Measurements from ENCODE around the gene WWC1.

Gene WWC1

DNA sequence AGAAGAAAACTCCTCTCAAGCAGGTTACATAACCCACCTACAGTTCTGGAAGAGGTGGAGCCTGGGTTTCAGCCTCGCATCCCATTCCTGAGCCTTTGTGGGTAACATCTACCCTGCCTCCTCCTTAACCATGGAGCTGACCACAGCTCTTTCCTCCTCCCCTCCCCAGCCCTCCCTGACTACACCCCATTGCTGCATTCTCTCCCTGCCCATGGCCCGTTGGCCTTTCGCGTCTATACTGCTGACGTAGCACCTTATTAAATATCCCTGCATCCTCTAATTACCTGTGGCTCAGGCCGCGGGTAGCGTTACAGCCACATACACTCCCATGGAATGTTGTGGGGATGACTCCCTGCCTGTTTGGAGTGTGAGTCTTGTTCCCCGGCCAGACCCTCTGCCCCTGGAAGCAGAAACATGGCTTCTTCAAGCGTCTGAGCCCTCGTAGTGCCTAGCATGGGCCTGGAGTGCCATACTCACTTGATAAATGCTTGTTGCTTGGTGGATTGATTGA lies 72.8 kb downstream of the WWC1 start:
- H2BK12ac ChIP-seq (ENCODE audit: low read length in 2 of 2) = no peak overlapping the region
- no peak for DNase-seq
- H3K23ac ChIP-seq (ENCODE audit: low read length in 2 of 2) = no peak overlapping the region
- H3K4ac ChIP-seq (ENCODE audit: low read depth in 1 of 2, low read length in 2 of 2) = no peak overlapping the region
- H3K4me3 ChIP-seq (ENCODE audit: insufficient read depth in 1 of 2, low read depth in 1 of 2, low read length in 2 of 2) = no peak overlapping the region
- peaks cover 2% of the 10 kb centered on the region for H3K79me1 ChIP-seq (replicated peaks; ENCODE audit: low read length, poor library complexity, severe bottlenecking)
- no peaks in the 10 kb centered on the region for H3K9me3 ChIP-seq (ENCODE audit: control insufficient read depth, low read length)
- peaks cover 0 to 7% of the 10 kb centered on the region in 2 experiments for H3K27me3 ChIP-seq (ENCODE audit: control insufficient read depth in 1 of 2, insufficient read depth in 1 of 2, low read length in 2 of 2)
- H4K8ac ChIP-seq (ENCODE audit: low read length) = no peak overlapping the region
- no peaks in the 10 kb centered on the region for H3K36me3 ChIP-seq (ENCODE audit: control insufficient read depth in 1 of 2, insufficient read depth in 2 of 2, low read depth in 1 of 2, low read length in 2 of 2)
- no peak overlapping the region for H4K91ac ChIP-seq (ENCODE audit: low read length)
- no peak overlapping the region for H2AFZ ChIP-seq (ENCODE audit: low read depth, low read length)
- H3K27ac ChIP-seq (ENCODE audit: low read length, poor library complexity, severe bottlenecking) = no peak overlapping the region
- no peak overlapping the region for H2BK120ac ChIP-seq (ENCODE audit: low read depth, low read length)
- 77% methylated on average over 7 of the region's 11 CpGs for WGBS
- no peak overlapping the region for H3K4me2 ChIP-seq (ENCODE audit: low read length, poor library complexity, severe bottlenecking)
- H3K18ac ChIP-seq (ENCODE audit: low read depth in 1 of 2, low read length in 2 of 2) = no peak overlapping the region
- H2BK15ac ChIP-seq (ENCODE audit: low read depth, poor library complexity, severe bottlenecking) = no peak overlapping the region
- H2AK5ac ChIP-seq (ENCODE audit: low read length, severe bottlenecking) = no peak overlapping the region
- H3K4me1 ChIP-seq (ENCODE audit: control insufficient read depth, insufficient read depth, low read depth, low read length) = peaks cover 12% of the 10 kb centered on the region
- no peak overlapping the region for H3K9ac ChIP-seq (ENCODE audit: low read length)
- H3K14ac ChIP-seq (ENCODE audit: low read length in 2 of 2) = no peak overlapping the region
- H2BK5ac ChIP-seq (ENCODE audit: low read depth, low read length, poor library complexity, severe bottlenecking) = no peak overlapping the region

DNA sequence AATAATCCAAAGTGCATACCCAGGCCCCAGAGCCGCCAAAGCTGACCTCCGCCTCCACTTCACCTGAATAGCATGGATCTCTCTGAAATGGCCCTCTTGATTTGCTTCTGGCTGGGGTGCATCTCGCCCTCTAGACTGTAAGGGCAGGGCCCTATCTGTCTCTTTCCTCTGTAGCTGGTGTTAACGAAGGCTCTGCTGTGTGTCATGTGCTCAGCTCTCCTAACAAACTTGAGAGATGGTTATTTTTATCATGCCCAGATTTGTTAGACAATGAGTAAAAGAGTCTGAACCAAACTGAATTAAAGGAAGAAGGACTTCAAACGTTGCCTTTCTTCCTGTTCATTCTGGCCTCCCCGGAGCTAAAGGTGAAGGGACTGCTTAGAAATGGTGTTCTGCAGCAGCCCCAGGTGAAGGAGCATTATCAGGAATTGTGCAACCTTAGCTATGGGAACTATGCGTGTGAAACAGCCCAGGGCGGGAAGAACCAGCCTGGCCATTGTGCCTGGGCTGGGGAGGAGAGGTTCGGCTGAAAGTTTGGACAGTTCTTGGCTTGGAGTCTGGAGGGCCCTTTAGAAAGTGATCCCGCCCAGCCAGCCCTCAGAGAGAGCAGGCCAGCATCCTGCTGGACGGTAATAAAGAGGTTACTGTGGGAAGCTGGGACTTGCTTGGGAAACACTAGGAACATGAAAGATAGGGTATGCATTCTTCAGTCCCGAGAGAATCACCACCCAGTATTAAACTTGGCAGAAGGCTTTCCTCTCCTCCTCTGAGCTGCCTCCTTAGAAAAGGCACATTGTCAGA lies 73.5 kb downstream of the WWC1 start:
- Histone ChIP-seq H3K27me3 (ENCODE audit: control insufficient read depth in 1 of 2, insufficient read depth in 1 of 2, low read length in 2 of 2) (peaks cover 0 to 7% of the 10 kb centered on the region in 2 experiments), H3K23ac (ENCODE audit: low read length in 2 of 2) (no peak overlapping the region), H3K4me2 (ENCODE audit: low read length, poor library complexity, severe bottlenecking) (no peak overlapping the region), H3K27ac (ENCODE audit: low read length, poor library complexity, severe bottlenecking) (no peak overlapping the region), H2AFZ (ENCODE audit: low read depth, low read length) (no peak overlapping the region), H3K36me3 (ENCODE audit: control insufficient read depth in 1 of 2, insufficient read depth in 2 of 2, low read depth in 1 of 2, low read length in 2 of 2) (no peaks in the 10 kb centered on the region), H3K4me3 (ENCODE audit: insufficient read depth in 1 of 2, low read depth in 1 of 2, low read length in 2 of 2) (peak overlapping the region in 1 of 2 experiments; percentile 47), H2BK5ac (ENCODE audit: low read depth, low read length, poor library complexity, severe bottlenecking) (no peak overlapping the region), H3K14ac (ENCODE audit: low read length in 2 of 2) (no peak overlapping the region), H3K9me3 (ENCODE audit: control insufficient read depth, low read length) (no peaks in the 10 kb centered on the region), H3K18ac (ENCODE audit: low read depth in 1 of 2, low read length in 2 of 2) (no peak overlapping the region), H4K8ac (ENCODE audit: low read length) (no peak overlapping the region), H2AK5ac (ENCODE audit: low read length, severe bottlenecking) (no peak overlapping the region), H2BK120ac (ENCODE audit: low read depth, low read length) (no peak overlapping the region), H3K9ac (ENCODE audit: low read length) (no peak overlapping the region), H3K4ac (ENCODE audit: low read depth in 1 of 2, low read length in 2 of 2) (no peak overlapping the region), H4K91ac (ENCODE audit: low read length) (no peak overlapping the region), H2BK12ac (ENCODE audit: low read length in 2 of 2) (no peak overlapping the region), H2BK15ac (ENCODE audit: low read depth, poor library complexity, severe bottlenecking) (no peak overlapping the region), H3K4me1 (ENCODE audit: control insufficient read depth, insufficient read depth, low read depth, low read length) (peaks cover 12% of the 10 kb centered on the region), H3K79me1 (replicated peaks; ENCODE audit: low read length, poor library complexity, severe bottlenecking) (peaks cover 2% of the 10 kb centered on the region)
- peak; percentile 39 for DNase-seq
- WGBS = 61% methylated on average over 12 of the region's 12 CpGs

DNA sequence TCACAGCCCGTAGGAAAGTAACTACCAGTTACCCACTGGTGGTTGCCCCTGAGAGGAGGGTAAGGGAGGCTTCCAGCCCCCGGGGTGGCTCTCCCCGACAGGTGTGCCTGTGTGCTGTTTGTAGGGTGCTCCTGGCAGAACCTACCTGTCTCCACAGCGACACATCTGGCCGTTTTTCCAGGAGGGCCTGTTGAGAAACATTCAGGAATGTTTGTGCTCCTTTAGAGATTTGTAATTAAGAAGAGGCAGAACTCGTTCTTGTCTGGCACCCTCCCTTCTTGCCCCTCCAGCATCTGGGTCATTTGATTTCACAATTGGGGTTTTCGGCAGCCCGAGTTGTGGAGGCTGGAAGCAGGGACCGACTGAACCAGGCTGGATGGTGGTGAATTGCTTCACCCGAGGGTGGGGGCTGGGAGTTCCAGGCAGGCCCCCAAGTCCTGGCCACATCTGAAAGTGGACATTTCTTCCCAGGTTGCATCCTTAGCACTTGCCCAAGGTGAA lies 74.2 kb downstream of the WWC1 start:
- Histone ChIP-seq H3K18ac (ENCODE audit: low read depth in 1 of 2, low read length in 2 of 2) (no peak overlapping the region), H2BK15ac (ENCODE audit: low read depth, poor library complexity, severe bottlenecking) (no peak overlapping the region), H3K14ac (ENCODE audit: low read length in 2 of 2) (no peak overlapping the region), H3K4ac (ENCODE audit: low read depth in 1 of 2, low read length in 2 of 2) (no peak overlapping the region), H3K23ac (ENCODE audit: low read length in 2 of 2) (no peak overlapping the region), H3K27ac (ENCODE audit: low read length, poor library complexity, severe bottlenecking) (peak overlapping the region; percentile 5), H3K4me3 (ENCODE audit: insufficient read depth in 1 of 2, low read depth in 1 of 2, low read length in 2 of 2) (peak overlapping the region in 1 of 2 experiments; percentile 47), H3K9me3 (ENCODE audit: control insufficient read depth, low read length) (no peaks in the 10 kb centered on the region), H3K4me1 (ENCODE audit: control insufficient read depth, insufficient read depth, low read depth, low read length) (peaks cover 12% of the 10 kb centered on the region), H4K91ac (ENCODE audit: low read length) (no peak overlapping the region), H2AK5ac (ENCODE audit: low read length, severe bottlenecking) (no peak overlapping the region), H4K8ac (ENCODE audit: low read length) (peak overlapping the region; percentile 20), H2BK120ac (ENCODE audit: low read depth, low read length) (no peak overlapping the region), H3K36me3 (ENCODE audit: control insufficient read depth in 1 of 2, insufficient read depth in 2 of 2, low read depth in 1 of 2, low read length in 2 of 2) (no peaks in the 10 kb centered on the region), H3K79me1 (replicated peaks; ENCODE audit: low read length, poor library complexity, severe bottlenecking) (peaks cover 2% of the 10 kb centered on the region), H2AFZ (ENCODE audit: low read depth, low read length) (no peak overlapping the region), H3K27me3 (ENCODE audit: control insufficient read depth in 1 of 2, insufficient read depth in 1 of 2, low read length in 2 of 2) (peaks cover 0 to 5% of the 10 kb centered on the region in 2 experiments), H2BK12ac (ENCODE audit: low read length in 2 of 2) (no peak overlapping the region), H3K9ac (ENCODE audit: low read length) (peak overlapping the region; percentile 14), H2BK5ac (ENCODE audit: low read depth, low read length, poor library complexity, severe bottlenecking) (no peak overlapping the region), H3K4me2 (ENCODE audit: low read length, poor library complexity, severe bottlenecking) (no peak overlapping the region)
- WGBS = 58% methylated on average over 10 of the region's 10 CpGs
- no peak for DNase-seq

DNA sequence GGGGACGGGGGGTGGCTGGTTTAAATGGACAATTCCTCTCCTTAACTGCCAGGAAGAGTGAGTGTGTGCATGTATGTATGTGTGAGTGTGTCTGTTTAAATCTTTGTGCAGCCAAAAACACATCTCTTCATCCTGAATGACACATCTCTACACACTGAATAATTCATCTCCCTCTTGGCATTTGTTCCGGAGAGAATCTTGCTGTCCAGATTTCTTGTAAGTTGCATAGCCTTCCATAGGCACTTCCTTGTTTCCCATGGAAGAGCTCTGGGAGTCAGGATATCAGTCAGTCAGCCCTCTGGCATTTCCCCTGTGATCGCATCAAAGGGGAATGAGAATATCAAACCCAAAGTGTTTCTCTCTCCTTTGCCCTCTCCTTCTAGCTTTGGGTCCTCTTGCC lies 74.7 kb downstream of the WWC1 start:
- no peaks in the 10 kb centered on the region for H3K9me3 ChIP-seq (ENCODE audit: control insufficient read depth, low read length)
- 11% methylated on average over 3 of the region's 3 CpGs for WGBS

More for the DNA sequence above, 74.7 kb downstream of the WWC1 start:
- H3K4me3 ChIP-seq (ENCODE audit: insufficient read depth in 1 of 2, low read depth in 1 of 2, low read length in 2 of 2) = peak overlapping the region in 1 of 2 experiments; percentile 47
- H2BK5ac ChIP-seq (ENCODE audit: low read depth, low read length, poor library complexity, severe bottlenecking) = no peak overlapping the region
- peak overlapping the region; percentile 5 for H3K27ac ChIP-seq (ENCODE audit: low read length, poor library complexity, severe bottlenecking)
- no peak overlapping the region for H3K23ac ChIP-seq (ENCODE audit: low read length in 2 of 2)
- no peak overlapping the region for H3K14ac ChIP-seq (ENCODE audit: low read length in 2 of 2)
- H4K8ac ChIP-seq (ENCODE audit: low read length) = no peak overlapping the region
- no peak overlapping the region for H2BK12ac ChIP-seq (ENCODE audit: low read length in 2 of 2)
- H3K4ac ChIP-seq (ENCODE audit: low read depth in 1 of 2, low read length in 2 of 2) = no peak overlapping the region
- no peak overlapping the region for H2AK5ac ChIP-seq (ENCODE audit: low read length, severe bottlenecking)
- peaks cover 12% of the 10 kb centered on the region for H3K4me1 ChIP-seq (ENCODE audit: control insufficient read depth, insufficient read depth, low read depth, low read length)
- no peaks in the 10 kb centered on the region for H3K36me3 ChIP-seq (ENCODE audit: control insufficient read depth in 1 of 2, insufficient read depth in 2 of 2, low read depth in 1 of 2, low read length in 2 of 2)
- peaks cover 0 to 5% of the 10 kb centered on the region in 2 experiments for H3K27me3 ChIP-seq (ENCODE audit: control insufficient read depth in 1 of 2, insufficient read depth in 1 of 2, low read length in 2 of 2)
- no peak overlapping the region for H2BK15ac ChIP-seq (ENCODE audit: low read depth, poor library complexity, severe bottlenecking)
- peaks cover 3% of the 10 kb centered on the region for H3K79me1 ChIP-seq (replicated peaks; ENCODE audit: low read length, poor library complexity, severe bottlenecking)
- peak overlapping the region; percentile 14 for H3K9ac ChIP-seq (ENCODE audit: low read length)
- H2BK120ac ChIP-seq (ENCODE audit: low read depth, low read length) = no peak overlapping the region
- no peak overlapping the region for H3K18ac ChIP-seq (ENCODE audit: low read depth in 1 of 2, low read length in 2 of 2)
- no peak overlapping the region for H4K91ac ChIP-seq (ENCODE audit: low read length)
- peak; percentile 71 for DNase-seq
- H2AFZ ChIP-seq (ENCODE audit: low read depth, low read length) = no peak overlapping the region
- no peak overlapping the region for H3K4me2 ChIP-seq (ENCODE audit: low read length, poor library complexity, severe bottlenecking)

All from mesenchymal stem cell (in vitro differentiated cells and primary cell).